Stomach (tissue), 9 donors: ENCODE measurements around the gene HDHD5. TPM values are rescaled to one million over a fixed set of nuclear protein-coding genes. Genes with fewer than 3 reads are reported as not detected.
"Not testable (repeated sequence)": the region's sequence is repeated elsewhere in the genome, so short reads cannot be mapped to it uniquely, and the experiment has no call there.

ENCODE experiments used
- DNase-seq, 2 donors: peaks; one replicate each; pipeline versions ENCODE4 v3.0.0 to v3.0.0-alpha.2; 2013 to 2019
- H3K27ac ChIP-seq, 5 donors: fragments of 200-600 bp in 4 of 5; sonication (generic) in 4 of 5; one replicate each; pipeline ENCODE4 v1.5.1; 2013 to 2019; ENCODE audit warnings: mild to moderate bottlenecking in 1 of 5, moderate library complexity in 1 of 5
- H3K27me3 ChIP-seq, 3 donors: fragments of 200-600 bp; sonication (generic); one replicate each; pipeline ENCODE4 v1.5.1; 2017 to 2019; ENCODE audit warnings: mixed run types in 1 of 3
- H3K36me3 ChIP-seq, 4 donors: fragments of 200-600 bp; sonication (generic); 1 replicate in 3 of 4; 2 replicates in 1 of 4; pipeline ENCODE4 v1.5.1; 2016 to 2019
- H3K4me1 ChIP-seq, 4 donors: fragments of 200-600 bp; sonication (generic); one replicate each; pipeline ENCODE4 v1.5.1; 2016 to 2019
- H3K4me3 ChIP-seq, 4 donors: fragments of 200-600 bp; sonication (generic) in 3 of 4; one replicate each; pipeline ENCODE4 v1.5.1; 2016 to 2019; ENCODE audit warnings: mild to moderate bottlenecking in 1 of 4
- H3K9me3 ChIP-seq, 4 donors: fragments of 200-600 bp; sonication (generic); one replicate each; pipeline ENCODE4 v1.5.1; 2016 to 2019
- EP300 ChIP-seq: sonication (generic); formaldehyde crosslinking; IDR thresholded peaks from one replicate; pipeline ENCODE4 v1.6.1; 2017; ENCODE audit warnings: antibody characterized with exemption
- POLR2A ChIP-seq, 4 donors: fragments of 450-650 bp; IDR thresholded peaks; one replicate each; pipeline ENCODE4 v1.6.1; 2016; ENCODE audit warnings: antibody characterized with exemption in 4 of 4, control low read depth in 2 of 4, mild to moderate bottlenecking in 1 of 4, moderate library complexity in 1 of 4
- POLR2AphosphoS5 ChIP-seq, 3 donors: sonication (generic); formaldehyde crosslinking; IDR thresholded peaks; one replicate each; pipeline ENCODE4 v1.6.1; 2016; ENCODE audit warnings: antibody characterized with exemption in 3 of 3
- WGBS, 5 donors: extraction: QIAGEN DNeasy Blood & Tissue Kit in 3 of 5; methylation state at CpG; one replicate each; pipeline versions ENCODE4 v1.1.5 to v1.1.7; 2013 to 2018; 5-methylcytosine and 5-hydroxymethylcytosine counted together
- intact Hi-C: fragments of 100-400 bp; cut with DNase I; formaldehyde crosslinking; loops from one replicate; pipeline ENCODE4 v1.15.1; 2023; ENCODE audit warnings: low total_unique reads
- polyA plus RNA-seq, 3 donors: library from polyadenylated mRNA; stranded (reverse); fragments of 200-250 nt; gene quantifications; one replicate each; pipeline ENCODE4 v1.2.3, GENCODE V29; 2013
- total RNA-seq, 5 donors: library from RNA; depleted of rRNA; stranded (reverse); fragments of >200 nt; gene quantifications; one replicate each; pipeline versions ENCODE4 v1.1.0 to v1.2.3, GENCODE V29; 2014 to 2016
- TF ChIP-seq, protein P1 (sequence below), 7 experiments: fragments of 450-650 bp in 4 of 7; fragments of 200-600 bp in 3 of 7; sonication (generic) in 3 of 7; IDR thresholded peaks; one replicate each; pipeline ENCODE4 v1.5.1; 2016 to 2019; ENCODE audit warnings: antibody characterized with exemption in 7 of 7, control low read depth in 2 of 7, mild to moderate bottlenecking in 1 of 7
- donor health status: healthy with polysubstance abuse.
- donor health status: Bipolar disorder and iron deficiency.
- donor health status: healthy.

Gene HDHD5
- total and polyA plus RNA-seq, 8 donors = 22.8 to 190 (median 34.0) TPM

DNA sequence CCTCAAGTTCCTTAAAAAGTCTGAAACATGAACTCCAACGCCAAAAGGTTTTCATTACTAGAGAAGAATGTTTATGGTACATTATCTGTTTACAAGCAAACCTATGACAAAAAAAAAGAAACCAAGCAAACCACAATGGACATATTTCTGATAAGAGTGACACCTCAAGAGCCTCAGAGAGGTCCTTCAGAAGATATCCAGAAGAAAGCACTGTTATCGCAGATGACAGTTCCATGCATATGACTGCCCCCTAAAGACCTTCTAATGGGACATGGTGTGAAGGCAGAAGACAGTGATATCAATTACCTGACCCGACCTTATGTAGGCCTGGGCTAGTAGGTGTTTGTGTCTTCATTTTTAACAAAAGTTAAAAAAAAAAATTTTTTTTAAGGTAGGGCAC is 3.1 kb downstream of the HDHD5 start:
- Histone ChIP-seq H3K27ac (no peak overlapping the region), H3K4me1 (peaks cover 20 to 74% (median 46%) of the 10 kb centered on the region in 4 donors), H3K4me3 (no peak overlapping the region), H3K9me3 (no peaks in the 10 kb centered on the region), H3K27me3 (no peaks in the 10 kb centered on the region), H3K36me3 (no peaks in the 10 kb centered on the region)
- TF ChIP-seq, protein P1, sequence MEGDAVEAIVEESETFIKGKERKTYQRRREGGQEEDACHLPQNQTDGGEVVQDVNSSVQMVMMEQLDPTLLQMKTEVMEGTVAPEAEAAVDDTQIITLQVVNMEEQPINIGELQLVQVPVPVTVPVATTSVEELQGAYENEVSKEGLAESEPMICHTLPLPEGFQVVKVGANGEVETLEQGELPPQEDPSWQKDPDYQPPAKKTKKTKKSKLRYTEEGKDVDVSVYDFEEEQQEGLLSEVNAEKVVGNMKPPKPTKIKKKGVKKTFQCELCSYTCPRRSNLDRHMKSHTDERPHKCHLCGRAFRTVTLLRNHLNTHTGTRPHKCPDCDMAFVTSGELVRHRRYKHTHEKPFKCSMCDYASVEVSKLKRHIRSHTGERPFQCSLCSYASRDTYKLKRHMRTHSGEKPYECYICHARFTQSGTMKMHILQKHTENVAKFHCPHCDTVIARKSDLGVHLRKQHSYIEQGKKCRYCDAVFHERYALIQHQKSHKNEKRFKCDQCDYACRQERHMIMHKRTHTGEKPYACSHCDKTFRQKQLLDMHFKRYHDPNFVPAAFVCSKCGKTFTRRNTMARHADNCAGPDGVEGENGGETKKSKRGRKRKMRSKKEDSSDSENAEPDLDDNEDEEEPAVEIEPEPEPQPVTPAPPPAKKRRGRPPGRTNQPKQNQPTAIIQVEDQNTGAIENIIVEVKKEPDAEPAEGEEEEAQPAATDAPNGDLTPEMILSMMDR (IDR thresholded peaks at IDR 0.05) = no peak
- TF ChIP-seq POLR2AphosphoS5 (IDR thresholded peaks at IDR 0.05) (no peak), POLR2A (IDR thresholded peaks at IDR 0.05) (no peak), EP300 (no peak)
- DNase-seq = no peak
- intact Hi-C loops = no loop called here
- WGBS, 5 donors = 72 to 88% (median 74%) methylated on average over 3 of the region's 3 CpGs

DNA sequence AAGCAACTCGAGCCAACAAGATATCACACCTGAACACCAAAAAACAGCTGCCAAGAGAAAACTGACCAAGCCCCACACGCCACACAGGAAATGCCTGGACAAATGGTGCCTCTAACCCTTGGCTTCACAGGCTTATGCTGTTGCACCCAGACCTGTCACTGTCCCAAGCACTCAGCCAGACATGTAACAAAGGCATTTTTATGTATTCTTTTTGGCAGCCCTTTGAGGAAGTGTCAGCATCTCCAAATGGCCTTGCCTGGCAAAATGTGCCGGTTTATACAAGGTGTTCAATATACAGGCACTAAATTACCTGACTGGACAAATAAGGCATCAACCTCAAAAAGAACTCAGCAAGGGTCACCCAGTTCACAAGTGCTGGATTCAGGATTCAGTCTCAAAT is 6.1 kb downstream of the HDHD5 start:
- no peak for DNase-seq
- H3K36me3 ChIP-seq = peaks cover 0 to 15% (median 11%) of the 10 kb centered on the region in 4 donors
- intact Hi-C loops = no loop called here
- TF ChIP-seq, protein P1 (IDR thresholded peaks at IDR 0.05) = no peak
- no peak for TF ChIP-seq EP300
- no peak for TF ChIP-seq POLR2AphosphoS5 (IDR thresholded peaks at IDR 0.05)
- TF ChIP-seq POLR2A (IDR thresholded peaks at IDR 0.05) = no peak
- no peak overlapping the region for H3K4me3 ChIP-seq
- WGBS, 5 donors = 34 to 56% (median 44%) methylated on average over 3 of the region's 3 CpGs
- no peaks in the 10 kb centered on the region for H3K27me3 ChIP-seq
- H3K27ac ChIP-seq = no peak overlapping the region
- H3K4me1 ChIP-seq = peaks cover 10 to 66% (median 33%) of the 10 kb centered on the region in 4 donors
- no peaks in the 10 kb centered on the region for H3K9me3 ChIP-seq

DNA sequence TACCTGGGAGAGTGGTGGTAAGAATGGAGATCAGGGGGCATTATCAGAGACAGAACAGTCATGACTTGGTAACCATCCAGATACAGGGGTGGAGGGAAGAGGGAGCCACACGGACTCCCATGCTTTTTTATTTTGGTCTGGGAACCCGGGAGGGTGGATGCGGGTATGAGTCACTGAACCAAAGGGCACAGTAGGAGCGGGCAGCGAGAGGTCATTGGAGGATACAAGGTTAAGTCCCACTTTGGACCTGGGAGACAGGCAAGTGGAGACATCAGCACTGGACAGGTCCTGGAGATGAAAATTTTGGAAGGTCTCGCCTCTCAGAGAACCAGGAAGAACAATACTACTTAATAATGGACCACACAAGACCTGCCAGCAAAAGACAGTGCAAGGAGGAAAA is 6.7 kb downstream of the HDHD5 start:
- H3K36me3 ChIP-seq = peaks cover 3 to 21% (median 16%) of the 10 kb centered on the region in 4 donors
- H3K4me3 ChIP-seq = no peak overlapping the region
- intact Hi-C loops = no loop called here
- TF ChIP-seq POLR2A (IDR thresholded peaks at IDR 0.05) = no peak
- no peak for TF ChIP-seq POLR2AphosphoS5 (IDR thresholded peaks at IDR 0.05)
- TF ChIP-seq EP300 = no peak
- TF ChIP-seq, protein P1 (IDR thresholded peaks at IDR 0.05) = no peak
- no peaks in the 10 kb centered on the region for H3K9me3 ChIP-seq
- no peak overlapping the region for H3K27ac ChIP-seq
- 81 to 90% (median 86%) methylated on average over 6 of the region's 6 CpGs for WGBS, 5 donors
- H3K4me1 ChIP-seq = peaks cover 4 to 60% (median 27%) of the 10 kb centered on the region in 4 donors
- no peaks in the 10 kb centered on the region for H3K27me3 ChIP-seq
- no peak for DNase-seq

DNA sequence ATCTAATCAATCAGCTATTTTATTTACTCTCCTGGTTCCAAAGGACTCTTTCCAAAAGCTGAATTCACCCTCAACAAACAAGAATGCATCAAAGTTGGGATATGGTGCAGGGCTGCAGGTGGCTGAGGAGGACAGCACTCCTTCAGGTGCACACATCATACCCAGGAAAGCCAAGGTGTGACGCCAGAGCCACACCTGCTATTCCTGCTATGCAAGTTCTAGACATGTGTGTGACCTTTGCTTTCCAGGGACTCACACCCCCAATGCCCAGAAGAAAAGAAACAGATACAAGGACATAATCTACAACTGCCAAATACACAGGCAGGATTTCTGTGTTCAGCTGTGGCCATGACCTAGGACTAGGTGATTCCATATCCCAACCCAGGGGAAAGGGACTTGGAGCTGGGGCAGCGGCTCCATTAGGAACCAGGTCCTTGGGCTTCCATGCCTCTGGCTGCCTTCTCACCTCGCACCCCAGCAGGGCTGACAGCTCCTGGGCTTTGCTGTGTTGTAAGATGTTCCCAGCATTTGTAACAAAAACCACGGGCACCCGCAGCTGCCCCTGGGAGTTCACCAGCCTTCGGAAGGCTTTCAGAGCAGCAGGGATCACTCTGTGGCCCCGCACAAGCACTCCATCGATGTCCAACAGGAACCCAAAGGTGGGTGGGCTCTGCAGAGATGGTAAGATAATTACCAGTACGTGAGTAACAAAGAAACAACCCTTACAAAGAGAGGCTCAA is 9.8 kb downstream of the HDHD5 start:
- peaks cover 0 to 32% (median 14%) of the 10 kb centered on the region in 4 donors for H3K4me1 ChIP-seq
- WGBS, 5 donors = 71 to 88% (median 80%) methylated on average over 8 to 9 of the region's 9 CpGs
- H3K9me3 ChIP-seq = no peaks in the 10 kb centered on the region
- DNase-seq = peak; percentile 62 to 86
- peaks cover 3 to 42% (median 34%) of the 10 kb centered on the region in 4 donors for H3K36me3 ChIP-seq
- intact Hi-C loops = no loop called here
- TF ChIP-seq, protein P1 (IDR thresholded peaks at IDR 0.05) = no peak
- peak in 1 of 3 donors; percentile 30 for TF ChIP-seq POLR2AphosphoS5 (IDR thresholded peaks at IDR 0.05)
- H3K27me3 ChIP-seq = no peaks in the 10 kb centered on the region
- H3K27ac ChIP-seq = no peak overlapping the region
- no peak overlapping the region for H3K4me3 ChIP-seq

- DNase-seq, H3K27ac ChIP-seq, H3K9me3 ChIP-seq, H3K4me3 ChIP-seq, H3K27me3 ChIP-seq, intact Hi-C loops: not testable (repeated sequence)
- H3K4me1 ChIP-seq = peaks cover 0 to 17% (median 10%) of the 10 kb centered on the region in 4 donors
- peaks cover 3 to 59% (median 51%) of the 10 kb centered on the region in 4 donors for H3K36me3 ChIP-seq
- 96 to 98% (median 98%) methylated on average over 30 of the region's 30 CpGs for WGBS, 5 donors
Observed at GRCh38 chr22:17147458-17147857, 11.6 kb downstream of the HDHD5 start.
